ENCODE data around the gene SLC25A13.
A peak's percentile ranks its signal among the peaks of the same experiment; 100 is the strongest.

- TF ChIP-seq ZBTB7B (CRISPR knock-in tag; IDR thresholded peaks at IDR 0.05) (no peak), ZBTB7A (CRISPR knock-in tag; IDR thresholded peaks at IDR 0.05) (no peak), MAFK (conservative IDR thresholded peaks at IDR 0.05 in 1 of 2, IDR thresholded peaks at IDR 0.05 in 1 of 2; ENCODE audit: low read length in 2 of 2) (no peak), EZH2 (conservative IDR thresholded peaks at IDR 0.05; ENCODE audit: low read depth, low read length) (no peak), NCOA2 (CRISPR knock-in tag; IDR thresholded peaks at IDR 0.05) (no peak), EP300 (IDR thresholded peaks at IDR 0.05; ENCODE audit: low read depth in 2 of 2, low read length in 2 of 2) (peak in 1 of 2 experiments; percentile 49; a peak in 1 of 4 replicates), EP300 (CRISPR knock-in tag; IDR thresholded peaks at IDR 0.05; ENCODE audit: borderline replicate concordance) (no peak), HDAC1 (CRISPR knock-in tag; IDR thresholded peaks at IDR 0.05) (no peak), KLF6 (CRISPR knock-in tag; IDR thresholded peaks at IDR 0.05) (no peak), NFYB (CRISPR knock-in tag; IDR thresholded peaks at IDR 0.05) (no peak), SALL2 (CRISPR knock-in tag; IDR thresholded peaks at IDR 0.05) (no peak), ZNF841 (CRISPR knock-in tag; IDR thresholded peaks at IDR 0.05; ENCODE audit: borderline replicate concordance) (no peak), ARNTL (CRISPR knock-in tag; IDR thresholded peaks at IDR 0.05) (no peak)
- TF ChIP-seq, protein P1, sequence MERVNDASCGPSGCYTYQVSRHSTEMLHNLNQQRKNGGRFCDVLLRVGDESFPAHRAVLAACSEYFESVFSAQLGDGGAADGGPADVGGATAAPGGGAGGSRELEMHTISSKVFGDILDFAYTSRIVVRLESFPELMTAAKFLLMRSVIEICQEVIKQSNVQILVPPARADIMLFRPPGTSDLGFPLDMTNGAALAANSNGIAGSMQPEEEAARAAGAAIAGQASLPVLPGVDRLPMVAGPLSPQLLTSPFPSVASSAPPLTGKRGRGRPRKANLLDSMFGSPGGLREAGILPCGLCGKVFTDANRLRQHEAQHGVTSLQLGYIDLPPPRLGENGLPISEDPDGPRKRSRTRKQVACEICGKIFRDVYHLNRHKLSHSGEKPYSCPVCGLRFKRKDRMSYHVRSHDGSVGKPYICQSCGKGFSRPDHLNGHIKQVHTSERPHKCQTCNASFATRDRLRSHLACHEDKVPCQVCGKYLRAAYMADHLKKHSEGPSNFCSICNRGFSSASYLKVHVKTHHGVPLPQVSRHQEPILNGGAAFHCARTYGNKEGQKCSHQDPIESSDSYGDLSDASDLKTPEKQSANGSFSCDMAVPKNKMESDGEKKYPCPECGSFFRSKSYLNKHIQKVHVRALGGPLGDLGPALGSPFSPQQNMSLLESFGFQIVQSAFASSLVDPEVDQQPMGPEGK (CRISPR knock-in tag; IDR thresholded peaks at IDR 0.05) = no peak
- TF ChIP-seq, protein P2, sequence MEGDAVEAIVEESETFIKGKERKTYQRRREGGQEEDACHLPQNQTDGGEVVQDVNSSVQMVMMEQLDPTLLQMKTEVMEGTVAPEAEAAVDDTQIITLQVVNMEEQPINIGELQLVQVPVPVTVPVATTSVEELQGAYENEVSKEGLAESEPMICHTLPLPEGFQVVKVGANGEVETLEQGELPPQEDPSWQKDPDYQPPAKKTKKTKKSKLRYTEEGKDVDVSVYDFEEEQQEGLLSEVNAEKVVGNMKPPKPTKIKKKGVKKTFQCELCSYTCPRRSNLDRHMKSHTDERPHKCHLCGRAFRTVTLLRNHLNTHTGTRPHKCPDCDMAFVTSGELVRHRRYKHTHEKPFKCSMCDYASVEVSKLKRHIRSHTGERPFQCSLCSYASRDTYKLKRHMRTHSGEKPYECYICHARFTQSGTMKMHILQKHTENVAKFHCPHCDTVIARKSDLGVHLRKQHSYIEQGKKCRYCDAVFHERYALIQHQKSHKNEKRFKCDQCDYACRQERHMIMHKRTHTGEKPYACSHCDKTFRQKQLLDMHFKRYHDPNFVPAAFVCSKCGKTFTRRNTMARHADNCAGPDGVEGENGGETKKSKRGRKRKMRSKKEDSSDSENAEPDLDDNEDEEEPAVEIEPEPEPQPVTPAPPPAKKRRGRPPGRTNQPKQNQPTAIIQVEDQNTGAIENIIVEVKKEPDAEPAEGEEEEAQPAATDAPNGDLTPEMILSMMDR (CRISPR knock-in tag; IDR thresholded peaks at IDR 0.05) = no peak
Measured at GRCh38 chr7:96331233-96331632, 9.3 kb upstream of the SLC25A13 start.
